ENCODE results near the gene CDHR2. TPM values are rescaled to one million over a fixed set of nuclear protein-coding genes. Genes with fewer than 3 reads are reported as not detected.
A peak's percentile ranks its signal among the peaks of the same experiment; 100 is the strongest.

Gene CDHR2
- total RNA-seq, 1 experiment from 2014 or later, result 0.63 TPM

- TF ChIP-seq CTCF (IDR thresholded peaks at IDR 0.05), result no peak
- no peak for TF ChIP-seq SOX15 (CRISPR knock-in tag; IDR thresholded peaks at IDR 0.05)
- TF ChIP-seq JUN (CRISPR knock-in tag; IDR thresholded peaks at IDR 0.05), result no peak
- no peak for TF ChIP-seq ZNF425 (CRISPR knock-in tag; conservative IDR thresholded peaks at IDR 0.05)
- no peak for TF ChIP-seq IRF2 (CRISPR knock-in tag; IDR thresholded peaks at IDR 0.05; ENCODE audit: borderline replicate concordance, low read depth)
- 0 out of 2 replicates have a peak, but pooled peaks have one; percentile 41 for TF ChIP-seq ATF1 (CRISPR knock-in tag; IDR thresholded peaks at IDR 0.05)
- no peak for TF ChIP-seq NR3C1 (CRISPR knock-in tag; conservative IDR thresholded peaks at IDR 0.05; ENCODE audit: low read depth)
- peak; percentile 30; the same call in 1 of the 2 replicates for TF ChIP-seq USF1 (CRISPR knock-in tag; IDR thresholded peaks at IDR 0.05)
- TF ChIP-seq ELF4 (CRISPR knock-in tag; IDR thresholded peaks at IDR 0.05; ENCODE audit: low read depth), result no peak
- no peak for TF ChIP-seq GTF2I (CRISPR knock-in tag; conservative IDR thresholded peaks at IDR 0.05)
- TF ChIP-seq OVOL2 (CRISPR knock-in tag; IDR thresholded peaks at IDR 0.05; ENCODE audit: borderline replicate concordance), result no peak
- peak; percentile 52 for TF ChIP-seq SP1 (CRISPR knock-in tag; conservative IDR thresholded peaks at IDR 0.05)
- no peak for TF ChIP-seq ATF3 (CRISPR knock-in tag; conservative IDR thresholded peaks at IDR 0.05)
- TF ChIP-seq MLX (CRISPR knock-in tag; IDR thresholded peaks at IDR 0.05), result no peak
These were observed 7.6 kb upstream of the CDHR2 start (continued) for GRCh38 chr5:176541338-176542134.

- H3K36me3 Mint-ChIP-seq, result no peaks in the 10 kb centered on the region
- POLR2A ChIA-PET, result interaction anchor here (0.7 to 0.9 kb wide), 2 partner anchors 18 to 154 kb away, joined by 3 read pairs; partner anchors contain the start of genes HIGD2A and NOP16
- peaks cover 54% of the 10 kb centered on the region for H3K4me1 Mint-ChIP-seq
- H3K27me3 Mint-ChIP-seq (ENCODE audit: low read depth), result no peaks in the 10 kb centered on the region
- peak overlapping the region; percentile 83 for H3K4me3 Mint-ChIP-seq
- TF ChIP-seq NFYB (CRISPR knock-in tag; conservative IDR thresholded peaks at IDR 0.05; ENCODE audit: low read depth) (no peak), PRDM15 (CRISPR knock-in tag; IDR thresholded peaks at IDR 0.05) (0 out of 2 replicates have a peak, but pooled peaks have one; percentile 13), FOXK1 (CRISPR knock-in tag; IDR thresholded peaks at IDR 0.05) (0 out of 2 replicates have a peak, but pooled peaks have one; percentile 12), ZBTB21 (CRISPR knock-in tag; IDR thresholded peaks at IDR 0.05; ENCODE audit: borderline replicate concordance) (no peak), GABPB1 (CRISPR knock-in tag; IDR thresholded peaks at IDR 0.05) (no peak), ESRRA (CRISPR knock-in tag; IDR thresholded peaks at IDR 0.05; ENCODE audit: borderline replicate concordance) (0 out of 2 replicates have a peak, but pooled peaks have one; percentile 8), NR3C1 (CRISPR knock-in tag; conservative IDR thresholded peaks at IDR 0.05; ENCODE audit: low read depth) (no peak), ARID4B (CRISPR knock-in tag; IDR thresholded peaks at IDR 0.05; ENCODE audit: borderline replicate concordance) (0 out of 2 replicates have a peak, but pooled peaks have one; percentile 43)
- CTCF ChIA-PET, result interaction anchor here (0.6 to 3.6 kb wide), 10 partner anchors 9 to 829 kb away, joined by 3 to 16 read pairs (median 4); partner anchors contain the start of genes CLTB and FAF2
- peak overlapping the region; percentile 92 for H3K27ac Mint-ChIP-seq
- DNase-seq (ENCODE audit: low spot score), result peak; percentile 67
- no peaks in the 10 kb centered on the region for H3K9me3 Mint-ChIP-seq
- ATAC-seq, result peak; percentile 3
These were observed 7.0 kb upstream of the CDHR2 start for GRCh38 chr5:176542135-176542595.
